Central memory CD8-positive, alpha-beta T cell (primary cell): Measurements from ENCODE around the gene MRPL38.
"Not testable (repeated sequence)": the region's sequence is repeated elsewhere in the genome, so short reads cannot be mapped to it uniquely, and the experiment has no call there.

Source experiments
- ATAC-seq: fragments of 150-1000 bp; cut with Tn5 transposase; replicated peaks from 2 replicates; pipeline ENCODE4 v1.10.0; 2022; ENCODE audit warnings: mild to moderate bottlenecking, moderate FRiP score, moderate number of reproducible peaks; ENCODE audit not compliant: poor library complexity, severe bottlenecking; ENCODE audit errors: extremely low read depth
- DNase-seq, 2 donors: peaks; one replicate each; pipeline ENCODE4 v3.0.0; 2021; ENCODE audit warnings: low spot score in 2 of 2
- H3K27ac Mint-ChIP-seq: one replicate; pipeline ENCODE4 v1.8.0; 2022; ENCODE audit warnings: low read depth, mild to moderate bottlenecking, moderate library complexity, mixed read lengths
- H3K27me3 Mint-ChIP-seq: one replicate; pipeline ENCODE4 v1.8.0; 2022; ENCODE audit warnings: mixed read lengths
- H3K36me3 Mint-ChIP-seq: one replicate; pipeline ENCODE4 v1.8.0; 2022; ENCODE audit warnings: mild to moderate bottlenecking, moderate library complexity, mixed read lengths; ENCODE audit not compliant: insufficient read depth
- H3K4me1 Mint-ChIP-seq: one replicate; pipeline ENCODE4 v1.8.0; 2022; ENCODE audit warnings: mixed read lengths
- H3K4me3 Mint-ChIP-seq: one replicate; pipeline ENCODE4 v1.8.0; 2022; ENCODE audit warnings: mild to moderate bottlenecking, moderate library complexity, mixed read lengths
- H3K9me3 Mint-ChIP-seq: one replicate; pipeline ENCODE4 v1.8.0; 2022; ENCODE audit warnings: mixed read lengths

Gene MRPL38

GRCh38 chr17:75861927-75862317 is 42.8 kb downstream of the MRPL38 start:
- DNase-seq (no peak), ATAC-seq (no peak)
- H3K4me1 Mint-ChIP-seq: peaks cover 23% of the 10 kb centered on the region
- no peak overlapping the region for H3K4me3 Mint-ChIP-seq
- H3K36me3 Mint-ChIP-seq: peaks cover 2% of the 10 kb centered on the region
- H3K27me3 Mint-ChIP-seq: no peaks in the 10 kb centered on the region
- peak overlapping the region; percentile 22 for H3K27ac Mint-ChIP-seq
- no peaks in the 10 kb centered on the region for H3K9me3 Mint-ChIP-seq

- not testable (repeated sequence) for ATAC-seq, H3K27ac Mint-ChIP-seq, H3K36me3 Mint-ChIP-seq, H3K4me3 Mint-ChIP-seq, H3K27me3 Mint-ChIP-seq, DNase-seq, H3K9me3 Mint-ChIP-seq
- peaks cover 11% of the 10 kb centered on the region for H3K4me1 Mint-ChIP-seq
Observed at GRCh38 chr17:75859358-75859757, 45.3 kb downstream of the MRPL38 start.

GRCh38 chr17:75856062-75856756 is 48.5 kb downstream of the MRPL38 start:
- Mint-ChIP-seq H3K4me3 (no peak overlapping the region), H3K4me1 (peaks cover 11% of the 10 kb centered on the region), H3K9me3 (no peaks in the 10 kb centered on the region), H3K27me3 (no peaks in the 10 kb centered on the region), H3K27ac (no peak overlapping the region), H3K36me3 (peaks cover 16% of the 10 kb centered on the region)
- DNase-seq (no peak), ATAC-seq (peak; percentile 4)

GRCh38 chr17:75855310-75856061 is 49.2 kb downstream of the MRPL38 start, which contains the start of gene WBP2:
Gene WBP2 (minus strand): TSS chr17:75855335. CDS start chr17:75855297, 38 bp downstream.
- peaks cover 15% of the 10 kb centered on the region for H3K36me3 Mint-ChIP-seq
- H3K4me3 Mint-ChIP-seq: no peak within 1 kb of the TSS
- peak; percentile 84 to 97 for DNase-seq
- H3K4me1 Mint-ChIP-seq: peaks cover 11% of the 10 kb centered on the region
- peak; percentile 94 for ATAC-seq
- no peak within 1 kb of the TSS for H3K27ac Mint-ChIP-seq
- no peaks in the 10 kb centered on the region for H3K9me3 Mint-ChIP-seq
- no peaks in the 10 kb centered on the region for H3K27me3 Mint-ChIP-seq

- no peaks in the 10 kb centered on the region for H3K27me3 Mint-ChIP-seq
- ATAC-seq (peak; percentile 8), DNase-seq (no peak)
- peaks cover 11% of the 10 kb centered on the region for H3K4me1 Mint-ChIP-seq
- H3K9me3 Mint-ChIP-seq: no peaks in the 10 kb centered on the region
- no peak overlapping the region for H3K27ac Mint-ChIP-seq
- no peak overlapping the region for H3K4me3 Mint-ChIP-seq
- H3K36me3 Mint-ChIP-seq: peaks cover 17% of the 10 kb centered on the region
Observed at GRCh38 chr17:75854881-75855309, 49.8 kb downstream of the MRPL38 start.

GRCh38 chr17:75854101-75854748 is 50.5 kb downstream of the MRPL38 start:
- H3K4me3 Mint-ChIP-seq: no peak overlapping the region
- H3K27me3 Mint-ChIP-seq: no peaks in the 10 kb centered on the region
- H3K4me1 Mint-ChIP-seq: peaks cover 11% of the 10 kb centered on the region
- H3K36me3 Mint-ChIP-seq: peaks cover 23% of the 10 kb centered on the region
- no peaks in the 10 kb centered on the region for H3K9me3 Mint-ChIP-seq
- DNase-seq (no peak), ATAC-seq (no peak)
- no peak overlapping the region for H3K27ac Mint-ChIP-seq

GRCh38 chr17:75853433-75853832 is 51.3 kb downstream of the MRPL38 start:
- Mint-ChIP-seq H3K4me3 (peak overlapping the region; percentile 55), H3K27me3 (no peaks in the 10 kb centered on the region), H3K4me1 (peaks cover 15% of the 10 kb centered on the region), H3K36me3 (peaks cover 27% of the 10 kb centered on the region), H3K9me3 (no peaks in the 10 kb centered on the region), H3K27ac (no peak overlapping the region)
- DNase-seq: no peak
- no peak for ATAC-seq

- H3K36me3 Mint-ChIP-seq: peaks cover 34% of the 10 kb centered on the region
Observed at GRCh38 chr17:75851693-75851991, 53.0 kb downstream of the MRPL38 start.

GRCh38 chr17:75850928-75851692 is 53.6 kb downstream of the MRPL38 start:
- H3K27me3 Mint-ChIP-seq: no peaks in the 10 kb centered on the region

More at GRCh38 chr17:75851693-75851991, 53.0 kb downstream of the MRPL38 start:
- DNase-seq, H3K4me3 Mint-ChIP-seq, ATAC-seq, H3K9me3 Mint-ChIP-seq, H3K27ac Mint-ChIP-seq, H3K27me3 Mint-ChIP-seq: not testable (repeated sequence)
- H3K4me1 Mint-ChIP-seq: peaks cover 18% of the 10 kb centered on the region

GRCh38 chr17:75849724-75850123 is 55.0 kb downstream of the MRPL38 start:
- no peak for ATAC-seq
- Mint-ChIP-seq H3K4me1 (peaks cover 13% of the 10 kb centered on the region), H3K9me3 (no peaks in the 10 kb centered on the region), H3K27me3 (no peaks in the 10 kb centered on the region), H3K27ac (no peak overlapping the region), H3K36me3 (peaks cover 35% of the 10 kb centered on the region), H3K4me3 (no peak overlapping the region)
- no peak for DNase-seq

More at GRCh38 chr17:75850928-75851692, 53.6 kb downstream of the MRPL38 start:
- ATAC-seq (no peak), DNase-seq (no peak)
- Mint-ChIP-seq H3K36me3 (peaks cover 35% of the 10 kb centered on the region), H3K9me3 (no peaks in the 10 kb centered on the region), H3K4me3 (no peak overlapping the region), H3K4me1 (peaks cover 13% of the 10 kb centered on the region), H3K27ac (no peak overlapping the region)

- Mint-ChIP-seq H3K27me3 (no peaks in the 10 kb centered on the region), H3K27ac (no peak overlapping the region), H3K4me1 (peaks cover 11% of the 10 kb centered on the region), H3K9me3 (no peaks in the 10 kb centered on the region), H3K4me3 (no peak overlapping the region), H3K36me3 (peaks cover 35% of the 10 kb centered on the region)
- ATAC-seq (no peak), DNase-seq (no peak)
Observed at GRCh38 chr17:75849279-75849646, 55.4 kb downstream of the MRPL38 start.
